Mesenchymal stem cell (in vitro differentiated cells and primary cell): ENCODE results near the gene CLUH.
A peak's percentile ranks its signal among the peaks of the same experiment; 100 is the strongest.

Experiments used
- DNase-seq: peaks from one replicate; pipeline ENCODE4 v3.0.0-alpha.2; 2013
- H2AFZ ChIP-seq: one replicate; pipeline ENCODE4 v1.6.1; 2013; ENCODE audit warnings: low read depth, mild to moderate bottlenecking, control low read depth, inconsistent platforms, low read length, moderate library complexity
- H2AK5ac ChIP-seq: 2 replicates; pipeline ENCODE4 v1.6.1; 2013; ENCODE audit warnings: low read length, moderate library complexity, mild to moderate bottlenecking, inconsistent platforms; ENCODE audit not compliant: severe bottlenecking
- H2BK120ac ChIP-seq: one replicate; pipeline ENCODE4 v1.6.1; 2013; ENCODE audit warnings: low read depth, mild to moderate bottlenecking, inconsistent platforms, low read length, moderate library complexity
- H2BK12ac ChIP-seq, 2 experiments: one replicate each; pipeline ENCODE4 v1.6.1; 2013; ENCODE audit warnings: inconsistent platforms in 2 of 2, low read length in 2 of 2, mild to moderate bottlenecking in 2 of 2, moderate library complexity in 2 of 2, control low read depth in 1 of 2
- H2BK15ac ChIP-seq: one replicate; pipeline ENCODE4 v1.6.1; 2013; ENCODE audit warnings: mild to moderate bottlenecking, low read depth, inconsistent platforms; ENCODE audit not compliant: poor library complexity, severe bottlenecking
- H2BK5ac ChIP-seq: 2 replicates; pipeline ENCODE4 v1.6.1; 2013; ENCODE audit warnings: low read depth, mild to moderate bottlenecking, low read length, control low read depth, inconsistent platforms; ENCODE audit not compliant: poor library complexity, severe bottlenecking
- H3K14ac ChIP-seq, 2 experiments: one replicate each; pipeline ENCODE4 v1.6.1; 2013; ENCODE audit warnings: inconsistent platforms in 2 of 2, low read length in 2 of 2, control low read depth in 1 of 2, mild to moderate bottlenecking in 1 of 2, moderate library complexity in 1 of 2
- H3K18ac ChIP-seq, 2 experiments: one replicate each; pipeline ENCODE4 v1.6.1; 2013; ENCODE audit warnings: inconsistent platforms in 2 of 2, low read length in 2 of 2, control low read depth in 1 of 2, low read depth in 1 of 2, mild to moderate bottlenecking in 1 of 2
- H3K23ac ChIP-seq, 2 experiments: one replicate each; pipeline ENCODE4 v1.6.1; 2013; ENCODE audit warnings: inconsistent platforms in 2 of 2, low read length in 2 of 2, mild to moderate bottlenecking in 2 of 2, moderate library complexity in 2 of 2, control low read depth in 1 of 2
- H3K27ac ChIP-seq: 2 replicates; pipeline ENCODE4 v1.5.1; 2013; ENCODE audit warnings: mild to moderate bottlenecking, moderate library complexity, low read length, control low read depth, inconsistent platforms; ENCODE audit not compliant: poor library complexity, severe bottlenecking
- H3K27me3 ChIP-seq, 2 experiments: 2 replicates each; pipeline versions ENCODE4 v1.6.1 to v1.7.0; 2013; ENCODE audit warnings: low read length in 2 of 2, mild to moderate bottlenecking in 2 of 2, moderate library complexity in 2 of 2, control low read depth in 1 of 2, inconsistent platforms in 1 of 2; ENCODE audit not compliant: control insufficient read depth in 1 of 2, insufficient read depth in 1 of 2
- H3K36me3 ChIP-seq, 2 experiments: 2 replicates each; pipeline versions ENCODE4 v1.6.1 to v1.7.0; 2013; ENCODE audit warnings: low read length in 2 of 2, control low read depth in 1 of 2, inconsistent platforms in 1 of 2, low read depth in 1 of 2, mild to moderate bottlenecking in 1 of 2; ENCODE audit not compliant: insufficient read depth in 2 of 2, control insufficient read depth in 1 of 2
- H3K4ac ChIP-seq, 2 experiments: one replicate each; pipeline ENCODE4 v1.6.1; 2013; ENCODE audit warnings: inconsistent platforms in 2 of 2, low read length in 2 of 2, mild to moderate bottlenecking in 2 of 2, moderate library complexity in 2 of 2, control low read depth in 1 of 2, low read depth in 1 of 2
- H3K4me1 ChIP-seq: 2 replicates; pipeline ENCODE4 v1.6.1; 2013; ENCODE audit warnings: low read depth, low read length, control low read depth; ENCODE audit not compliant: control insufficient read depth, insufficient read depth
- H3K4me2 ChIP-seq: 2 replicates; pipeline ENCODE4 v1.6.1; 2013; ENCODE audit warnings: low read length, mild to moderate bottlenecking, inconsistent platforms; ENCODE audit not compliant: poor library complexity, severe bottlenecking
- H3K4me3 ChIP-seq, 2 experiments: 2 replicates each; pipeline versions ENCODE4 v1.5.1 to v1.7.0; 2013; ENCODE audit warnings: low read length in 2 of 2, mild to moderate bottlenecking in 2 of 2, control low read depth in 1 of 2, low read depth in 1 of 2; ENCODE audit not compliant: insufficient read depth in 1 of 2
- H3K79me1 ChIP-seq: replicated peaks from 2 replicates; pipeline ENCODE4 v1.6.1; 2013; ENCODE audit warnings: mild to moderate bottlenecking, control low read depth, low read length, inconsistent platforms; ENCODE audit not compliant: poor library complexity, severe bottlenecking
- H3K9ac ChIP-seq: 2 replicates; pipeline ENCODE4 v1.7.0; 2013; ENCODE audit warnings: mild to moderate bottlenecking, low read length, moderate library complexity
- H3K9me3 ChIP-seq: 2 replicates; pipeline ENCODE4 v1.7.0; 2013; ENCODE audit warnings: mild to moderate bottlenecking, low read length; ENCODE audit not compliant: control insufficient read depth
- H4K8ac ChIP-seq: one replicate; pipeline ENCODE4 v1.6.1; 2013; ENCODE audit warnings: inconsistent platforms, mild to moderate bottlenecking, low read length, moderate library complexity
- H4K91ac ChIP-seq: one replicate; pipeline ENCODE4 v1.6.1; 2013; ENCODE audit warnings: mild to moderate bottlenecking, low read length, inconsistent platforms
- WGBS: methylation state at CpG from one replicate; pipeline ENCODE4 v1.1.7; 2013; ENCODE audit warnings: mixed read lengths; 5-methylcytosine and 5-hydroxymethylcytosine counted together

The CLUH gene

GRCh38 chr17:2745317-2746037 is 33.9 kb upstream of the CLUH start:
- Histone ChIP-seq H3K14ac (no peak overlapping the region), H3K9ac (no peak overlapping the region), H2BK15ac (no peak overlapping the region), H3K27me3 (peaks cover 37 to 63% of the 10 kb centered on the region in 2 experiments), H2BK12ac (no peak overlapping the region), H4K8ac (no peak overlapping the region), H4K91ac (no peak overlapping the region), H3K4ac (no peak overlapping the region), H3K4me3 (no peak overlapping the region), H3K4me2 (no peak overlapping the region), H2BK5ac (no peak overlapping the region), H3K36me3 (no peaks in the 10 kb centered on the region), H2AFZ (no peak overlapping the region), H2AK5ac (no peak overlapping the region), H3K23ac (no peak overlapping the region), H2BK120ac (no peak overlapping the region), H3K79me1 (no peaks in the 10 kb centered on the region), H3K9me3 (no peaks in the 10 kb centered on the region), H3K18ac (no peak overlapping the region), H3K4me1 (peaks cover 9% of the 10 kb centered on the region), H3K27ac (no peak overlapping the region)
- DNase-seq: no peak
- WGBS: 61% methylated on average over 11 of the region's 11 CpGs

- no peak overlapping the region for H2AFZ ChIP-seq
- H2BK12ac ChIP-seq: no peak overlapping the region
- H3K4me2 ChIP-seq: no peak overlapping the region
- H3K79me1 ChIP-seq: no peaks in the 10 kb centered on the region
- no peak overlapping the region for H3K9ac ChIP-seq
- no peak overlapping the region for H3K14ac ChIP-seq
- no peak overlapping the region for H2BK15ac ChIP-seq
- no peaks in the 10 kb centered on the region for H3K9me3 ChIP-seq
- no peak for DNase-seq
- H3K36me3 ChIP-seq: no peaks in the 10 kb centered on the region
- H3K27me3 ChIP-seq: peaks cover 6 to 22% of the 10 kb centered on the region in 2 experiments
- no peak overlapping the region for H4K8ac ChIP-seq
- no peak overlapping the region for H3K4ac ChIP-seq
- H2BK120ac ChIP-seq: no peak overlapping the region
- H2AK5ac ChIP-seq: no peak overlapping the region
- no peak overlapping the region for H2BK5ac ChIP-seq
- no peak overlapping the region for H3K27ac ChIP-seq
- H3K4me1 ChIP-seq: peaks cover 2% of the 10 kb centered on the region
- WGBS: 85% methylated on average over 15 of the region's 15 CpGs
- no peak overlapping the region for H4K91ac ChIP-seq
- H3K4me3 ChIP-seq: no peak overlapping the region
- no peak overlapping the region for H3K23ac ChIP-seq
- no peak overlapping the region for H3K18ac ChIP-seq
Measured at GRCh38 chr17:2737693-2738092, 26.1 kb upstream of the CLUH start.

GRCh38 chr17:2736956-2737355 is 25.4 kb upstream of the CLUH start:
- peaks cover 2% of the 10 kb centered on the region for H3K4me1 ChIP-seq
- no peak overlapping the region for H3K27ac ChIP-seq
- WGBS: 84% methylated on average over 3 of the region's 3 CpGs
- no peak overlapping the region for H2AK5ac ChIP-seq
- H3K36me3 ChIP-seq: no peaks in the 10 kb centered on the region
- H3K14ac ChIP-seq: no peak overlapping the region
- H2BK120ac ChIP-seq: no peak overlapping the region
- H3K4ac ChIP-seq: no peak overlapping the region
- H2BK15ac ChIP-seq: no peak overlapping the region
- H3K27me3 ChIP-seq: peaks cover under 1 to 19% of the 10 kb centered on the region in 2 experiments
- no peak overlapping the region for H3K4me2 ChIP-seq
- H3K9me3 ChIP-seq: no peaks in the 10 kb centered on the region
- H4K8ac ChIP-seq: no peak overlapping the region
- no peak overlapping the region for H3K18ac ChIP-seq
- H3K4me3 ChIP-seq: no peak overlapping the region
- peak; percentile 9 for DNase-seq
- no peak overlapping the region for H2BK5ac ChIP-seq
- no peaks in the 10 kb centered on the region for H3K79me1 ChIP-seq
- no peak overlapping the region for H3K9ac ChIP-seq
- no peak overlapping the region for H3K23ac ChIP-seq
- H4K91ac ChIP-seq: no peak overlapping the region
- H2AFZ ChIP-seq: no peak overlapping the region
- H2BK12ac ChIP-seq: no peak overlapping the region

GRCh38 chr17:2735896-2736295 is 24.3 kb upstream of the CLUH start:
- Histone ChIP-seq H2BK12ac (no peak overlapping the region), H3K9ac (no peak overlapping the region), H2BK5ac (no peak overlapping the region), H3K4me1 (peaks cover 2% of the 10 kb centered on the region), H2BK15ac (no peak overlapping the region), H3K14ac (no peak overlapping the region), H3K9me3 (no peaks in the 10 kb centered on the region), H3K4ac (no peak overlapping the region), H3K18ac (no peak overlapping the region), H3K79me1 (no peaks in the 10 kb centered on the region), H3K23ac (no peak overlapping the region), H3K27ac (no peak overlapping the region), H3K4me3 (no peak overlapping the region), H4K91ac (no peak overlapping the region), H2AFZ (no peak overlapping the region), H3K27me3 (peaks cover 9 to 29% of the 10 kb centered on the region in 2 experiments), H2BK120ac (no peak overlapping the region), H4K8ac (no peak overlapping the region), H2AK5ac (no peak overlapping the region), H3K4me2 (no peak overlapping the region), H3K36me3 (no peaks in the 10 kb centered on the region)
- DNase-seq: no peak
- 90% methylated on average over 4 of the region's 5 CpGs for WGBS
